ENCODE results near the gene OR2A7.
"Not testable (repeated sequence)": the region's sequence is repeated elsewhere in the genome, so short reads cannot be mapped to it uniquely, and the experiment has no call there.

GRCh38 chr7:144233039-144233438 is 31.6 kb downstream of the OR2A7 start:
- TF ChIP-seq EZH2 (IDR thresholded peaks at IDR 0.05; ENCODE audit: borderline replicate concordance); CTCF (IDR thresholded peaks at IDR 0.05; ENCODE audit: poor library complexity): not testable (repeated sequence)
